ENCODE results near the gene PEX7. TPM values are rescaled to one million over a fixed set of nuclear protein-coding genes. Genes with fewer than 3 reads are reported as not detected.

The PEX7 gene
- total and polyA plus RNA-seq, 2 of the 8 experiments (the other 6 are each of a cell fraction or from before 2014, with no cell fraction given): 6.4 to 11.0 TPM

GRCh38 chr6:136895901-136896300 lies 73.5 kb downstream of the PEX7 start (continued):
- TF ChIP-seq GTF2F1 (IDR thresholded peaks at IDR 0.05; ENCODE audit: borderline replicate concordance, low read depth, low read length) (no peak), TAF7 (optimal IDR thresholded peaks at IDR 0.05; ENCODE audit: borderline replicate concordance, low read depth, low read length) (no peak), CBX8 (IDR thresholded peaks at IDR 0.05; ENCODE audit: borderline replicate concordance, low read depth, low read length) (no peak), SUZ12 (IDR thresholded peaks at IDR 0.05; ENCODE audit: low read length) (no peak)

All from H1 (cell line).